ENCODE measurements around the gene ELMO1. TPM values are rescaled to one million over a fixed set of nuclear protein-coding genes. Genes with fewer than 3 reads are reported as not detected.

The ELMO1 gene
- total and polyA plus RNA-seq, 2 experiments from 2014 or later = 19.7 to 28.7 TPM

GRCh38 chr7:37085600-37085999 lies 363.1 kb downstream of the ELMO1 start:
- Histone ChIP-seq H3K27me3 (no peaks in the 10 kb centered on the region), H3K36me3 (replicated peaks; ENCODE audit: insufficient read depth, low read depth) (no peaks in the 10 kb centered on the region), H3K4me2 (no peak overlapping the region), H3K9me2 (replicated peaks; ENCODE audit: insufficient read depth) (no peaks in the 10 kb centered on the region), H3K4me1 (ENCODE audit: insufficient read depth) (no peaks in the 10 kb centered on the region), H3K4me3 (no peak overlapping the region), H3K79me2 (no peaks in the 10 kb centered on the region), H3K9me3 (ENCODE audit: low read depth) (no peaks in the 10 kb centered on the region), H4K20me1 (ENCODE audit: insufficient read depth, poor library complexity, severe bottlenecking) (no peaks in the 10 kb centered on the region), H3K27ac (no peak overlapping the region), H2AFZ (no peak overlapping the region)
- WGBS (ENCODE audit: low lambda C conversion rate, missing lambda C conversion rate) = 87% methylated on average over 5 of the region's 5 CpGs
- no peak for DNase-seq (ENCODE audit: low spot score)
- TF ChIP-seq EZH2phosphoT487 (IDR thresholded peaks at IDR 0.05; ENCODE audit: low read depth, severe bottlenecking, unreplicated experiment) = no peak
- TF ChIP-seq EZH2 (IDR thresholded peaks at IDR 0.05; ENCODE audit: borderline replicate concordance) = no peak
- TF ChIP-seq, protein P1, sequence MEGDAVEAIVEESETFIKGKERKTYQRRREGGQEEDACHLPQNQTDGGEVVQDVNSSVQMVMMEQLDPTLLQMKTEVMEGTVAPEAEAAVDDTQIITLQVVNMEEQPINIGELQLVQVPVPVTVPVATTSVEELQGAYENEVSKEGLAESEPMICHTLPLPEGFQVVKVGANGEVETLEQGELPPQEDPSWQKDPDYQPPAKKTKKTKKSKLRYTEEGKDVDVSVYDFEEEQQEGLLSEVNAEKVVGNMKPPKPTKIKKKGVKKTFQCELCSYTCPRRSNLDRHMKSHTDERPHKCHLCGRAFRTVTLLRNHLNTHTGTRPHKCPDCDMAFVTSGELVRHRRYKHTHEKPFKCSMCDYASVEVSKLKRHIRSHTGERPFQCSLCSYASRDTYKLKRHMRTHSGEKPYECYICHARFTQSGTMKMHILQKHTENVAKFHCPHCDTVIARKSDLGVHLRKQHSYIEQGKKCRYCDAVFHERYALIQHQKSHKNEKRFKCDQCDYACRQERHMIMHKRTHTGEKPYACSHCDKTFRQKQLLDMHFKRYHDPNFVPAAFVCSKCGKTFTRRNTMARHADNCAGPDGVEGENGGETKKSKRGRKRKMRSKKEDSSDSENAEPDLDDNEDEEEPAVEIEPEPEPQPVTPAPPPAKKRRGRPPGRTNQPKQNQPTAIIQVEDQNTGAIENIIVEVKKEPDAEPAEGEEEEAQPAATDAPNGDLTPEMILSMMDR (IDR thresholded peaks at IDR 0.05; ENCODE audit: poor library complexity) = no peak

DNA sequence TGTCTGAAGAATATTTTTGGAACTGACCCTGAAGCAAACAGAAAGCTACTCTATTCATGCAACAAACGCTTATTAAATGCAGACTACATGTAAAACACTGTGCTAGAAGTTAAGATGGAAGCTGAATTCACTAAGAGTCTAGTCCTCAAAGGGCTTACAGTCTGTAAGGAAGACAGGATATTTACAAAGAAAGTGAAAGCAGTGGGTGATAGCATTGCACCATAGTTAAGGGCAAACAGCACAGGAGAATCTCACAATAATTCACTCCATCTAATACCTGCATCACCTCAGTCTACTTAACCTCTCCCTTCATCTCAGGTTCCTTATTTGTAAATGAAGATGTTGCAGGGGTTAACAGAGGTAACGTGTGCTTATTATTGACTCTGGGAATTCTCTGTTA lies 364.4 kb downstream of the ELMO1 start:
- Histone ChIP-seq H3K4me1 (ENCODE audit: insufficient read depth) (no peaks in the 10 kb centered on the region), H3K9me3 (ENCODE audit: low read depth) (no peaks in the 10 kb centered on the region), H3K79me2 (no peaks in the 10 kb centered on the region), H3K4me2 (no peak overlapping the region), H3K4me3 (no peak overlapping the region), H4K20me1 (ENCODE audit: insufficient read depth, poor library complexity, severe bottlenecking) (no peaks in the 10 kb centered on the region), H3K9me2 (replicated peaks; ENCODE audit: insufficient read depth) (no peaks in the 10 kb centered on the region), H3K27me3 (no peaks in the 10 kb centered on the region), H3K27ac (no peak overlapping the region), H3K36me3 (replicated peaks; ENCODE audit: insufficient read depth, low read depth) (no peaks in the 10 kb centered on the region), H2AFZ (no peak overlapping the region)
- TF ChIP-seq EZH2phosphoT487 (IDR thresholded peaks at IDR 0.05; ENCODE audit: low read depth, severe bottlenecking, unreplicated experiment) (no peak), EZH2 (IDR thresholded peaks at IDR 0.05; ENCODE audit: borderline replicate concordance) (no peak)
- TF ChIP-seq, protein P1 (IDR thresholded peaks at IDR 0.05; ENCODE audit: poor library complexity) = no peak
- WGBS (ENCODE audit: low lambda C conversion rate, missing lambda C conversion rate) = 82% methylated on average over 2 of the region's 2 CpGs
- no peak for DNase-seq (ENCODE audit: low spot score)

GRCh38 chr7:37083311-37084096 lies 365.2 kb downstream of the ELMO1 start:
- TF ChIP-seq, protein P1 (IDR thresholded peaks at IDR 0.05; ENCODE audit: poor library complexity) = no peak
- no peak for TF ChIP-seq EZH2 (IDR thresholded peaks at IDR 0.05; ENCODE audit: borderline replicate concordance)
- no peak for TF ChIP-seq EZH2phosphoT487 (IDR thresholded peaks at IDR 0.05; ENCODE audit: low read depth, severe bottlenecking, unreplicated experiment)
- Histone ChIP-seq H3K9me2 (replicated peaks; ENCODE audit: insufficient read depth) (no peaks in the 10 kb centered on the region), H3K4me2 (no peak overlapping the region), H3K79me2 (no peaks in the 10 kb centered on the region), H3K4me3 (no peak overlapping the region), H2AFZ (no peak overlapping the region), H3K4me1 (ENCODE audit: insufficient read depth) (no peaks in the 10 kb centered on the region), H4K20me1 (ENCODE audit: insufficient read depth, poor library complexity, severe bottlenecking) (no peaks in the 10 kb centered on the region), H3K9me3 (ENCODE audit: low read depth) (no peaks in the 10 kb centered on the region), H3K36me3 (replicated peaks; ENCODE audit: insufficient read depth, low read depth) (no peaks in the 10 kb centered on the region), H3K27ac (no peak overlapping the region), H3K27me3 (no peaks in the 10 kb centered on the region)
- DNase-seq (ENCODE audit: low spot score) = no peak
- 90% methylated on average over 5 of the region's 5 CpGs for WGBS (ENCODE audit: low lambda C conversion rate, missing lambda C conversion rate)

Data from hepatocyte (in vitro differentiated cells).